ENCODE results near the gene LAMTOR1.

DNA sequence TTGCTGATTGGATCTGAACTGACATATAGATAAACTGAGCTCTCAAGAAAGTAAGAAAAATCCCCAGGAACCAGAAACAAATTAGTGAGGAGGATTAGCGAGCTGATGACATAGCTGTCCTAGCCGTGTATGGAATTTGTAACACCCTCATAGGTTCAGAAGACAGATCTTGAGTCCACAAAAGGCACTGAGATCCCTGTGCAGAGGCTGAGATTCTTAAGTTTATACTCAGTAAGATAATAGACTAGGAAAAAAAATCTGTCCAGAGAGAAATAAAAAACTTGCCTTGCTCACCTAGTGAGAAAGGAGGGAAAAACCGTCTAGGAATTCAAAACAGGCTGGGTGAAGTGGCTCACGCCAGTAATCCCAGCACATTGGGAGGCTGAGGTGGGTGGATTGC, 27.3 kb downstream of the LAMTOR1 start:
- TF ChIP-seq POLR2A (IDR thresholded peaks at IDR 0.05) (no peak), EP300 (IDR thresholded peaks at IDR 0.05) (no peak), POLR2AphosphoS5 (IDR thresholded peaks at IDR 0.05) (no peak)
- TF ChIP-seq, protein P1, sequence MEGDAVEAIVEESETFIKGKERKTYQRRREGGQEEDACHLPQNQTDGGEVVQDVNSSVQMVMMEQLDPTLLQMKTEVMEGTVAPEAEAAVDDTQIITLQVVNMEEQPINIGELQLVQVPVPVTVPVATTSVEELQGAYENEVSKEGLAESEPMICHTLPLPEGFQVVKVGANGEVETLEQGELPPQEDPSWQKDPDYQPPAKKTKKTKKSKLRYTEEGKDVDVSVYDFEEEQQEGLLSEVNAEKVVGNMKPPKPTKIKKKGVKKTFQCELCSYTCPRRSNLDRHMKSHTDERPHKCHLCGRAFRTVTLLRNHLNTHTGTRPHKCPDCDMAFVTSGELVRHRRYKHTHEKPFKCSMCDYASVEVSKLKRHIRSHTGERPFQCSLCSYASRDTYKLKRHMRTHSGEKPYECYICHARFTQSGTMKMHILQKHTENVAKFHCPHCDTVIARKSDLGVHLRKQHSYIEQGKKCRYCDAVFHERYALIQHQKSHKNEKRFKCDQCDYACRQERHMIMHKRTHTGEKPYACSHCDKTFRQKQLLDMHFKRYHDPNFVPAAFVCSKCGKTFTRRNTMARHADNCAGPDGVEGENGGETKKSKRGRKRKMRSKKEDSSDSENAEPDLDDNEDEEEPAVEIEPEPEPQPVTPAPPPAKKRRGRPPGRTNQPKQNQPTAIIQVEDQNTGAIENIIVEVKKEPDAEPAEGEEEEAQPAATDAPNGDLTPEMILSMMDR (IDR thresholded peaks at IDR 0.05): no peak
